IPS-NIHi11 (cell line): Measurements from ENCODE around the gene ATL2.
"Not testable (repeated sequence)": the region's sequence is repeated elsewhere in the genome, so short reads cannot be mapped to it uniquely, and the experiment has no call there.

Source experiments
- DNase-seq: peaks from one replicate; pipeline ENCODE4 v3.0.0; 2012; ENCODE audit warnings: mixed read lengths, low spot score

ATL2 gene

DNA sequence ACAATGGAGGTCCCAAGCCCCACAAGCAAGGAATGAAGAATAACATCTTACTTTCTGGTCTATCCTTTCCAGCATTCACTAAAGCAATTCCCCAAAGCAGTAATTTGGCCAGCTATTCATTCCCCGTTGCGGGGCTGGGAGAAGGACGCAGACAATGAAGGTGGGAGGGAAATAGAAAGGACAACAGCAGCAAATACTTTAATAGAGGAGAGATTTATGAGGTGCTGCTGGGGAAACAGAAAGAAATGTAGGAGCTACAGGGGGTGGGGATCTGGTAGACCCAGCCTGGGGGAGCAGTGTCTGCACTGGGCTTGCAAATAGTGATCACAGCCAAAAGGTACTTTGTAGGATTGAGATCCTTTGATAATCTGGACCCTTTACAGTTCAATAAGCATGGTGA, 13.9 kb upstream of the ATL2 start:
- no peak for DNase-seq

GRCh38 chr2:38387887-38388286, 10.8 kb upstream of the ATL2 start:
- DNase-seq = no peak

GRCh38 chr2:38386821-38387220, 9.7 kb upstream of the ATL2 start:
- DNase-seq = no peak

GRCh38 chr2:38386377-38386776, 9.3 kb upstream of the ATL2 start:
- DNase-seq = no peak

GRCh38 chr2:38384338-38384737, 7.3 kb upstream of the ATL2 start:
- DNase-seq = no peak

DNA sequence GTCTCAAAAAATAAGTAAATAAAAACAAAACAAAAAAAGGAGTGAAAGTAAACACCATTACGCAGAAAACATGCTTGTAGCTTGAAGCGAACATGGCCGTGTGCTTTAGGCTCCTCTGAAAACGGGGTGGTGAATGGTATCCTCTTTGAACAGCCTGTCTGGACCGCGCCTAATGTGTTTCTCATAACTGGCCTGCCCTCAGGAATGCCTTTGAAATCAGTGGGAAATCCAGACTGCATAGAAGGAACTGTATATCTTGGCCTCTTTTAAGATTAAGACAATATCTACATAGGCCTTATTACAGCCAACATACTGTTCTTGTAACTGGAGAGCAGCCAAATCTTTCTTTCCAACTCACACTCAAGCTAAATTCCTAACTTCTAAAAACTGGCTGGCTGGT, 6.7 kb upstream of the ATL2 start:
- DNase-seq = not testable (repeated sequence)

DNA sequence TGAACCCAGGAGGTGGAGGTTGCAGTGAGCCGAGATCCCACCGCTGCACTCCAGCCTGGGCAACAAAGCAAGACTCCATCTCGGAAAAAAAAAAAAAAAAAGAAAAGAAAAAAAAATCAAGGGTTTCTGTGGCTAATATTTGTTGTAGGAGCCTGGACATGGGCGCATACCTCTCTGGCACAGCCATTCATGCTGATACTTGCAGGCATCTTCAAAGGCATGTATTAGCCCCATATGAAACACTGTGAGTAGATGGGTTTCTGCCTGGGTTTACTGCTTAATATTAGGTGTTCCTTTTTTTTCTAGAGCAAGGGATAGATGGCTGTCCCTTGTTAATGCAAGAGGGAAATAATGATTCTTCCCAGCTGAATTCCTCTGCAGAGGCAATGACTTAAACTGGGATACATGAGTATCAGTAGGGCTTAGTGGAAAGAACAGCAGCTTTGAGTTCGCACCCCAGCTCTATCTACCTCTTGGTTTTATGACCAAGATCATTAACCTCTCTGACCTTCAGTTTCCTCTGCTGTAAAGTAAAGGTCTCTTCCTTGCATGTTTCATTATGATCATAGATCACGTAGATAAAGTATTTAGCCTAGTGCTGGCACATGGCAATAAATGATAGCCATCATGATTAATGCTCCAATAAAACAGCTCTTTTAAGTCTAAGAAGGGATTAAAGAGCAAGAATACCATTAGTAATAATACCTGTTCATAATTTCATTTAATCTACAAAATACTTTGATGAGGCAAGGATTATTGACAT, 4.5 kb upstream of the ATL2 start:
- DNase-seq = no peak

DNA sequence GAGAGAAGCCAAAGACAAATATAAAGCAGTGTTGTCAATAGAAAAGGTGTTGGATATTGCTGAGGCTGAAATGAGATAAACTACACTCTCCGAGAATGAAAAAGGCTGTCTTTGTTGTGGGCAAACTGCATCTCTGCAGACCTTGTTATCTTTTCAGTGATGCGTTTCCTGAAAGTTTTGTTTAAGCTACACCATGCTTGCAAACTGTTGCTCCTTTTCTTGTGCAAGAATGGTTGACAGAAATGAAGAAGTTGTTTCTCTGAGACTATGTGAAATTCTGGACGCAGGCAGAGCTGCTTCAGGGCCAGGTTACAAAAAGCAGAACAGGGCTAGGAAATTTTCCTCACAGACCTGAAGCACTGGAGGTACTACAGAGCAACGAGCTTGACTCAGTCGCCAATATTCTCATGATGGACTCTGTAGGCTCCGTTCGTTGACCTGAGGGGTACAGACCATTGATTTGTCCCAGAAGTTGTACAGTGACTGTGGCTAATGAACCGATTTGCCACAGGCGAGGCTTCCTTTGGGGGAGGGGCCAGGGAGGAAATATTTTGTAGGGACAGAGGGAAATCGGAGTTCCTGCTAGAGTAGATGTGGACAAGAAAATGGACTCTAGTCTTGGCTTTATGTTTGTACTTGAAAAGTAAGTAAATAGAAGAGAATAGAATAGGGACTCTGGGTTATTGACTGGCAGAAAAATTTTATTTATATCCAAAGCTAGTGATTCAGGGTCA, 3.5 kb upstream of the ATL2 start:
- no peak for DNase-seq

- peak; percentile 88 for DNase-seq
These were observed 575 bp downstream of the ATL2 start for GRCh38 chr2:38376346-38377049.

DNA sequence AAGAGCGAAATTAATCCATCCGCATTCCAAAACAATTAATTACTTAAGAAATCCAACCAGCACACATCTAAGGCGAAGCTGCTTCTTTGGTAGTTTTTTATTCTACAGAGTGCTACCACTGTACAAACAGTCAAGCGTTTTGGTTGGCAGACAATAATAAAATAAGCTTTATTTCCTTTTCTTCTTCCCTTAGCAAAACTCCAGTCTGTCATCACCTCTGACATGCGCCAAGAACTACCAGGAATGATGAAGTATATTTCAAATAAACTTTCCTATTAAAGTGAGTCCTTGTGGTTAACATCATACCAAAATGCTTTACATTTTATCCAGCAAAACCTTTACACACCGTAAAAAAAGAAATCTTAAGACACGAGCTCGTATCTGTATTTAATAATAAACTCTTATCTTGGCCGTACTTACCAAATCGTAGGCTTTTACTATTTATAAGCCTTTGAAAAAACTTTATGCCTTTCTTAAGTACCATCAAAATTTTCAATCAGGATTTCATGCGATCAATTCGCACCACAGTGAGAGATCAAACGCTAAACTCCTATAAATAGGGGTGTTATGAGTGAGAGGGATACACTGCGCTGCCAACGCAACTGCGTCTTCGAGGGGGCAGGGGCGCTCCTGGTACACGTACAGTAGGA, 1.3 kb downstream of the ATL2 start:
- peak; percentile 58 for DNase-seq

- DNase-seq = no peak
These were observed 2.1 kb downstream of the ATL2 start for GRCh38 chr2:38374984-38375383.

DNA sequence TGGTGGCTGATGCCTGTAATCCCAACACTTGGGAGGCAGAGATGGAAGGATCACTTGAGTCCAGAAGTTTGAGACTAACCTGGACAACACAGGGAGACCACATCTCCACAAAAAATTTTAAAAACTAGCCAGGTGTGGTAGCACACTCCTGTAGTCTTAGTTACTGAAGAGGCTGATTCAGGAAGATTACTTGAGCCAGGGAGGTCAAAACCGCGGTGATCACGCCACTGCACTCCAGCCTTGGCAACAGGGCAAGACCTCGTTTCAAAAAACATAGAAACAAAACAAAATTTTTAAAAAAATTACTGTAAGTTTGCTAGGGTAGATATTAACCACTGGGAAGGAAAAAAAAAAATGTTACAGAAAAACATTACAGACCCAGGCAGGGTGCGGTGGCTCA, 5.8 kb downstream of the ATL2 start:
- no peak for DNase-seq

DNA sequence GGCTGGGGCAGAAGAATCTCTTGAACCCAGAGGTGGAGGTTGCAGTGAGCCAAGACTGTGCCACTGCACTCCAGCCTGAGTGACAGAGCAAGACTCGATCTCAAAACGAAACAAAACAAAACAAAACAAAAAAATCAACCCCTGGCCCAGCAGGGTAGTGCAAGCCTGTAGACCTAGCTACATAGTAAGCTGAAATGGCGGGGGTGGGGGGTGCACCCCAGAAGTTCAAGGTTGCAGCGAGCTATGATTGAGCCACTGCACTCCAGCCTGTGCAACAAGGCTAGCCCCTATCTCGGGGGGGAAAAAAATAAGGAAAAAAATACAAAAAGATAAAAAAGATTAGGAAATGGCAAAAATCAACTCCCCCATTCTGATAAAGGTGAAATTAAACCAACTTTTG, 6.4 kb downstream of the ATL2 start:
- DNase-seq = no peak

DNA sequence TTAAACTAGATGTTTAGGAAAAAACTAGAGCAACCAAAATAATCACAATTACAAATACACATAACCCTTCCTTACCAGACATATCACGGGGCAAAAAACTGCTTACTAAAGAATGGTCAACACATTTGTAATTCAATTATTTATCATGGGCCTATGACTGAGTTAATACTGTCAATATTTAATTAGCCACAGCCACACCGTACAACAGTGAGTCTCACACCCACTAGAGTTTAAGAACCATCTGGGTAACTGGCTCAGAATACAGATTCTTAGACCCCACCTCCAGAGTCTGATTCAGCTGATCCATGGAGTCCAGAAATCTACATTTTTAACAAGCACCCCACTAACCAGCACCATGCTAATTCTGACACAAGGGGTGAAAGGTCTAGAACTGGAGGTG, 14.8 kb downstream of the ATL2 start:
- no peak for DNase-seq

- no peak for DNase-seq
These were observed 16.9 kb downstream of the ATL2 start for GRCh38 chr2:38360177-38360576.

DNA sequence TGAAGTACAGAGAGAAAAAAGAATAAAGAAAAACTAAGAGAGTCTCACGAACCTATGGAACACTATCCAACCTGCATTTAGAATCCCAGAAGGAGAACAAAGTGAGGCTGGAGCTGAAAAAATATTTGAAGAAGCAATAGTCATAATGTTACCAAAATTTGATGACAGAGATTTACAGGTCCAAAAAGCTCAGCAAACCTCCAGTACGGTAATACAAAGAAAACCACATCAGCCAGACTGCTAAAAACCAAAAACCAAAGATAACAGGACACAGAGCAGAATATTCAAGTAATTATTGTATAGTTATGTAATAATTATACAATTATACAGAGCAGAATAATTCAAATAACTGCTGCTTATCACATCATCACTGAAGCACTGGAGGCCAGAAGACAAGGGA, 23.7 kb downstream of the ATL2 start:
- DNase-seq = no peak

- peak; percentile 11 for DNase-seq
These were observed 24.7 kb downstream of the ATL2 start for GRCh38 chr2:38352336-38352735.

- DNase-seq = no peak
These were observed 31.6 kb downstream of the ATL2 start for GRCh38 chr2:38345323-38346038.

DNA sequence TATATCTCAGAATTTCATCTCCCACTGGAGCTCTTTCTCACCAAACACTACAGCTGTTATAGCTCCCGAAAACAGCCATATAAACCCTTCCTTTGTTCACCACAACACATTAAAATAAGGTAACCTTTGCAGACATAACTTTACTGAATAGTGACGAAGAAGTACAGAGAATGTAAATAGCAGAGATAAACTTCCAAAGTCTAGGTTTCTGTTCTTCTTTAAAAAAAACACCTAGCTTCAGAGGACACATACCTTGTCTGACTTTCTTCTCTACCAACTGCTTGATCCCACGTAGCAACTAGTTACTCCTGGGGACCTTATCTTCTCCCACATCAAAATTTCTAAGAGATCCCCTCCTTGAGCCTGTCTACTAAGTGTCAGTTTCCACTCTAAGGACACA, 32.3 kb downstream of the ATL2 start:
- DNase-seq = no peak

DNA sequence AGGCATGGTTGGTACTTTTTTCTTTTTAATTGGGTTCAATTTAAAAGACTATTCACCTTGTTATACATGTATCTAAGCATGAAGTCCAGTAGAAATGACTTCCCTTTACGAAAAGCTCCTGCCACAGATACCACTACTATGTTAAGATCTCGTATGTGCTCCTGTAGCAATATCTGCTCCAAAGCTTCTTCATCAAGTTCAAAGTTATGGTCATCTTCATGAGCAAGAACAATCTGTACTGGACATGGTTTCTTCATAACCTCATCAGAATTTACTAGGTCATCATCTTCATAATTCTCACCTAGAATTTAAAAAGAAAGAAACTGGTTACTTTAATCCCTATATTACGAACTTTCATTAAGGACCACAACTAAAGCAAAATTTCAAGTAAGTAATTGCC, 33.9 kb downstream of the ATL2 start:
- no peak for DNase-seq

- DNase-seq = no peak
These were observed 40.5 kb downstream of the ATL2 start for GRCh38 chr2:38336621-38337020.

GRCh38 chr2:38330754-38331153, 46.3 kb downstream of the ATL2 start:
- DNase-seq = no peak
